ENCODE measurements around the gene KRTAP4-3. TPM values are rescaled to one million over a fixed set of nuclear protein-coding genes. Genes with fewer than 3 reads are reported as not detected.

Gene KRTAP4-3
- total RNA-seq, 1 experiment from 2014 or later, result not detected

DNA sequence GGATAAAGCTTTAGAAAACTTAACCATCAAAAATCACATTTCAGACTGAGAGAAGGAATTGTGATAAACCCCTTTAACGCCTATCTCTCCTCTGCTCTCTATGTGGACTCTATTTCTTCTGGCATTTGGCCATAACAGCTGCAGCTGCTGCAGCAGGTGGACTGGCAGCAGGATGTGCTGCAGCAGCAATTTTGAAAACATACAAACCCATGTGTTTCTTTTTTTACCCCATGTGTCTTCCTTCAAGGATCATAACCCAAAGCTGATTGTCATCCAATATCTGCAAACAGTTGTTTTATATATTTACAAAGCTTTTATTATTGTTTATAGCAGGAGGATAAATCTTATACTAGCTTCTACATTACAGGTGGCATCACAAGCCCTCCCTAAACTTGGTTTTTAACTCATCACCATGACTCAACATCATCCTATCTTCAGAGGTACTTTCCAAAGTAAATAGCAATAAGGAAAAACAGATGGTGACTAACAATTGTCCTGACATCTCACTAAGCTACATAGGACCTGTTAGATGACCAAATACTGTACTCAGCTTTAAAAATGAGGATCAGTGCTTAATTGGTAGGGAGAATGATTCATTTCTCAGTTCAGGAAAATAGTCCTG lies 43.9 kb upstream of the KRTAP4-3 start:
- CTCF ChIA-PET, result interaction anchor here (0.5 to 0.6 kb wide), 2 partner anchors 22 to 515 kb away, joined by 3 to 4 read pairs; no protein-coding TSS in a partner anchor

DNA sequence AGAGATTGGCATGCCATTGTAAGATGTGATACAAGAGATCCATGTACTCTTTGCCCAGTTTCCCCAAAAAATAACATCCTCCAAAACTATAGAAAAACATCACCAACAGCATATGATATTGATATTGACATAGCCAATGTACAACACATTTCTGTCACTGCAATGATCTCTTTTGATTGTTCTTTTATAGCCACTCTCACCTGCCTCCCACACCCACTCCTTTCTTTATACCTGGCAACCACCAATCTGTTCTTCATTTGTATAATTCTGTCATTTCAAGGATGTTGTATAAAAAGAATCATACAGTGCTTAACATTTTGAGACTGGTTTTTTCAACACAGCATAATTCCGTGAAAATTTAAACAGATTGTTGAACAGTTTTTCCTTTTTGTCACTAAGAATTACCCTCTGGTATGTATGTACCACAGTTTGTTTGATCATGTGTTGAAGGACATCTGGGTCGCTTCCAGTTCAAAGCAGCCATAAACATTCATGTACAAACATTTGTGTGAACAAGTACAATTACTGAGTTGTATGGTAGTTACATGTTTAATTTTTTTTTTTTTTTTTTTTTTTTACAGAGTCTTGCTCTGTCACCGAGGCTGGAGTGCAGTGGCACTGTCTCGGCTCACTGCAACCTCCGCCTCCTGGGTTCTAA lies 31.5 kb upstream of the KRTAP4-3 start:
- BruUV-seq (replicated peaks), result no TSS peak
- intact Hi-C loops (cut with micrococcal nuclease; ENCODE audit: unreplicated experiment), result no loop called here

More for the DNA sequence above, 43.9 kb upstream of the KRTAP4-3 start:
- Histone ChIP-seq H3K4me1 (replicated peaks; ENCODE audit: insufficient read depth) (peaks cover 33% of the 10 kb centered on the region), H3K36me3 (ENCODE audit: low read depth) (no peaks in the 10 kb centered on the region), H3K27me3 (ENCODE audit: insufficient read depth, low read depth) (no peaks in the 10 kb centered on the region), H3K4me2 (peak overlapping the region; percentile 41), H4K20me1 (ENCODE audit: insufficient read depth) (no peaks in the 10 kb centered on the region), H3K4me3 (no peak overlapping the region), H2AFZ (no peak overlapping the region), H3F3A (ENCODE audit: insufficient read depth, low read depth) (peaks cover 27% of the 10 kb centered on the region), H3K9me2 (ENCODE audit: insufficient read depth) (no peaks in the 10 kb centered on the region), H3K27ac (peak overlapping the region; percentile 83), H3K9me3 (ENCODE audit: insufficient read depth, low read depth) (no peaks in the 10 kb centered on the region; the same call in none of the 2 replicates), H3K79me2 (ENCODE audit: low read depth) (no peaks in the 10 kb centered on the region)
- no peak for TF ChIP-seq EZH2 (IDR thresholded peaks at IDR 0.05; ENCODE audit: low read depth)
- TF ChIP-seq, protein P1, sequence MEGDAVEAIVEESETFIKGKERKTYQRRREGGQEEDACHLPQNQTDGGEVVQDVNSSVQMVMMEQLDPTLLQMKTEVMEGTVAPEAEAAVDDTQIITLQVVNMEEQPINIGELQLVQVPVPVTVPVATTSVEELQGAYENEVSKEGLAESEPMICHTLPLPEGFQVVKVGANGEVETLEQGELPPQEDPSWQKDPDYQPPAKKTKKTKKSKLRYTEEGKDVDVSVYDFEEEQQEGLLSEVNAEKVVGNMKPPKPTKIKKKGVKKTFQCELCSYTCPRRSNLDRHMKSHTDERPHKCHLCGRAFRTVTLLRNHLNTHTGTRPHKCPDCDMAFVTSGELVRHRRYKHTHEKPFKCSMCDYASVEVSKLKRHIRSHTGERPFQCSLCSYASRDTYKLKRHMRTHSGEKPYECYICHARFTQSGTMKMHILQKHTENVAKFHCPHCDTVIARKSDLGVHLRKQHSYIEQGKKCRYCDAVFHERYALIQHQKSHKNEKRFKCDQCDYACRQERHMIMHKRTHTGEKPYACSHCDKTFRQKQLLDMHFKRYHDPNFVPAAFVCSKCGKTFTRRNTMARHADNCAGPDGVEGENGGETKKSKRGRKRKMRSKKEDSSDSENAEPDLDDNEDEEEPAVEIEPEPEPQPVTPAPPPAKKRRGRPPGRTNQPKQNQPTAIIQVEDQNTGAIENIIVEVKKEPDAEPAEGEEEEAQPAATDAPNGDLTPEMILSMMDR (conservative IDR thresholded peaks at IDR 0.05), result no peak
- POLR2A ChIA-PET (ENCODE audit: unreplicated experiment), result interaction anchor here (0.6 kb wide), 1 partner anchor 163 kb away, joined by 3 read pairs; no protein-coding TSS in a partner anchor
- intact Hi-C loops (cut with micrococcal nuclease; ENCODE audit: unreplicated experiment), result no loop called here
- DNase-seq, result peak; percentile 2 to 84
- no TSS peak for BruUV-seq (replicated peaks)

DNA sequence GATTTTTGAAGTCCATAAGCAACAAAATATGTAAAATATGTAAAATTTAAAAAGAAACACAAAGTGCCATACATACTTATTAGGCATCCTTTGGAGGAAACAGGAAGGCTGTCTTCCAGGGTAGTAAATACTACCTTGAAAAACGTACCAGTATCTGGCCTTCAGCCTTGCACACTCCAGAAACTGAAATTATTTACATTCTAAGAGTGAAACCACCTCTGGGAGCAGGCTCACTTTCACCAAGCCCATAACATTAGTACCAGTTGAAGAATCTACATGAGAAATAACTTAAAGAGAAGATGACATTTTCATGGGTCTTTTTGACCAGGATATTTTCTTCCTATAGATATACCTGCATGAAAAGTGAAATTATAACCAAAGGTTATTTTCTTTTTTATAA lies 28.0 kb upstream of the KRTAP4-3 start:
- Histone ChIP-seq H3K4me1 (replicated peaks; ENCODE audit: insufficient read depth) (no peaks in the 10 kb centered on the region), H3K36me3 (ENCODE audit: low read depth) (no peaks in the 10 kb centered on the region), H3K27me3 (ENCODE audit: insufficient read depth, low read depth) (no peaks in the 10 kb centered on the region), H3K9me2 (ENCODE audit: insufficient read depth) (no peaks in the 10 kb centered on the region), H3K4me2 (no peak overlapping the region), H3K4me3 (no peak overlapping the region), H3K79me2 (ENCODE audit: low read depth) (no peaks in the 10 kb centered on the region), H3K9me3 (ENCODE audit: insufficient read depth, low read depth) (peaks cover 4% of the 10 kb centered on the region; the same call in 1 of the 2 replicates), H3K27ac (no peak overlapping the region), H2AFZ (no peak overlapping the region), H4K20me1 (ENCODE audit: insufficient read depth) (no peaks in the 10 kb centered on the region), H3F3A (ENCODE audit: insufficient read depth, low read depth) (no peaks in the 10 kb centered on the region)
- BruUV-seq (replicated peaks), result no TSS peak
- no peak for TF ChIP-seq EZH2 (IDR thresholded peaks at IDR 0.05; ENCODE audit: low read depth)
- TF ChIP-seq, protein P1 (conservative IDR thresholded peaks at IDR 0.05), result no peak
- DNase-seq, result no peak
- intact Hi-C loops (cut with micrococcal nuclease; ENCODE audit: unreplicated experiment), result no loop called here
- ChIA-PET CTCF (no interaction called here), POLR2A (ENCODE audit: unreplicated experiment) (no interaction called here)

More for the DNA sequence above, 31.5 kb upstream of the KRTAP4-3 start:
- Histone ChIP-seq H3K79me2 (ENCODE audit: low read depth) (no peaks in the 10 kb centered on the region), H3K9me3 (ENCODE audit: insufficient read depth, low read depth) (peaks cover 3% of the 10 kb centered on the region; the same call in 1 of the 2 replicates), H3K4me1 (replicated peaks; ENCODE audit: insufficient read depth) (no peaks in the 10 kb centered on the region), H3K9me2 (ENCODE audit: insufficient read depth) (no peaks in the 10 kb centered on the region), H3K36me3 (ENCODE audit: low read depth) (no peaks in the 10 kb centered on the region), H2AFZ (no peak overlapping the region), H3K27ac (no peak overlapping the region), H3K27me3 (ENCODE audit: insufficient read depth, low read depth) (no peaks in the 10 kb centered on the region), H3K4me3 (no peak overlapping the region), H3K4me2 (no peak overlapping the region), H4K20me1 (ENCODE audit: insufficient read depth) (no peaks in the 10 kb centered on the region), H3F3A (ENCODE audit: insufficient read depth, low read depth) (no peaks in the 10 kb centered on the region)
- POLR2A ChIA-PET (ENCODE audit: unreplicated experiment), result no interaction called here
- CTCF ChIA-PET, result no interaction called here
- TF ChIP-seq, protein P1 (conservative IDR thresholded peaks at IDR 0.05), result no peak
- TF ChIP-seq EZH2 (IDR thresholded peaks at IDR 0.05; ENCODE audit: low read depth), result no peak
- no peak for DNase-seq
